Erythroblast (primary cell): ENCODE results near the gene FASN.

Source experiments
- GATA1 ChIP-seq: IDR thresholded peaks from 2 replicates; pipeline ENCODE4 v1.6.1; 2011; ENCODE audit warnings: low read depth, mild to moderate bottlenecking, control low read depth, low read length, moderate library complexity
- POLR2A ChIP-seq: IDR thresholded peaks from 2 replicates; pipeline ENCODE4 v1.6.1; 2011; ENCODE audit warnings: mild to moderate bottlenecking, low read length

DNA sequence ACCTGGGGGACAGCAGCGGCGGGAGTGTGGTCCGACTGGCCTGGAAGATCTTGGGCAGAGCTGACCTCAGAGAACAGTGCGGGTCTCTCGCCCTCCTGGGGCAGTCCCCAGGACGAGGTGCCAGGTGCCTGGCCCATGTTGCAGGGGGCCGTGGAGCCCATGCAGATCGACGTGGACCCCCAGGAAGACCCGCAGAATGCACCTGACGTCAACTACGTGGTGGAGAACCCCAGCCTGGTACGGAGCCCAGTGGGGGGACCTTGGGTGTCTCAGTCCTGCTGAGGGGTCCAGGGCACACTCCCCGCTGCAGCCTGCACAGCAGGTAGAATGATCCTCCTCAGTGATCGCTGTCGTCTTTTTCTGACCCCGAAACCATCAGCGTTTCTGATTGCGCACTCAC, 44.9 kb downstream of the FASN start:
- TF ChIP-seq POLR2A (no peak), GATA1 (no peak)
